Mucosa of stomach (tissue), 1 donor: ENCODE results near the gene ARMC6.

Experiments used
- H3K27me3 ChIP-seq: one replicate; pipeline ENCODE4 v1.7.0; 2013; ENCODE audit warnings: mild to moderate bottlenecking, low read length; ENCODE audit not compliant: control insufficient read depth, insufficient read depth
- H3K36me3 ChIP-seq: one replicate; pipeline ENCODE4 v1.7.0; 2013; ENCODE audit warnings: low read length; ENCODE audit not compliant: control insufficient read depth, insufficient read depth
- H3K4me1 ChIP-seq: one replicate; pipeline ENCODE4 v1.7.0; 2013; ENCODE audit warnings: mild to moderate bottlenecking, low read length; ENCODE audit not compliant: control insufficient read depth, insufficient read depth
- H3K4me3 ChIP-seq: one replicate; pipeline ENCODE4 v1.7.0; 2013; ENCODE audit warnings: low read length
- H3K9ac ChIP-seq: one replicate; pipeline ENCODE4 v1.7.0; 2013; ENCODE audit warnings: mild to moderate bottlenecking, low read length, moderate library complexity
- H3K9me3 ChIP-seq: one replicate; pipeline ENCODE4 v1.7.0; 2013; ENCODE audit warnings: mild to moderate bottlenecking, low read length, moderate library complexity; ENCODE audit not compliant: control insufficient read depth
- donor health status: Pancreatic carcinoma.

Gene ARMC6

DNA sequence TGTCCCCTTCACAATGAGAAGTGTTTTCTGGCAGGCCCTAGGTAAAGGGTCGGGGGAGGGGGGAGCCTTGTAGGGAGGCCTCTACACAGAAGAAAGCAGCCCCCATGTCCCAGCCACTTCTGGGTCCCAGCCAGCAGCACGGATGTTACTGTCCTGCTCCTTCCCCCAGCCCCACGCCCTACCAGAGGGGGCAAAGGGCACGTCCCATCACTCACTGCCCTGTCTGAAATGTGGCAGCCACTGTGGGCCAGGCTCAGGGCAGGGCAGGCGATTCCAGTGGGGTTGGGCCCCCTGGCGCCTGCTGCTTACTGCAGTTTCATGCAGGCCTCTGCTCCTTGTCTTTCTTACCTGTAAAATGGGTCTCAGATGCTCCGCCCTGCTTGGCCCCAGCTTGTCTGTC, 24.3 kb downstream of the ARMC6 start:
- no peaks in the 10 kb centered on the region for H3K27me3 ChIP-seq
- no peak overlapping the region for H3K4me3 ChIP-seq
- peaks cover 18% of the 10 kb centered on the region for H3K36me3 ChIP-seq
- H3K4me1 ChIP-seq = peaks cover 9% of the 10 kb centered on the region
- no peaks in the 10 kb centered on the region for H3K9me3 ChIP-seq
- H3K9ac ChIP-seq = no peak overlapping the region

DNA sequence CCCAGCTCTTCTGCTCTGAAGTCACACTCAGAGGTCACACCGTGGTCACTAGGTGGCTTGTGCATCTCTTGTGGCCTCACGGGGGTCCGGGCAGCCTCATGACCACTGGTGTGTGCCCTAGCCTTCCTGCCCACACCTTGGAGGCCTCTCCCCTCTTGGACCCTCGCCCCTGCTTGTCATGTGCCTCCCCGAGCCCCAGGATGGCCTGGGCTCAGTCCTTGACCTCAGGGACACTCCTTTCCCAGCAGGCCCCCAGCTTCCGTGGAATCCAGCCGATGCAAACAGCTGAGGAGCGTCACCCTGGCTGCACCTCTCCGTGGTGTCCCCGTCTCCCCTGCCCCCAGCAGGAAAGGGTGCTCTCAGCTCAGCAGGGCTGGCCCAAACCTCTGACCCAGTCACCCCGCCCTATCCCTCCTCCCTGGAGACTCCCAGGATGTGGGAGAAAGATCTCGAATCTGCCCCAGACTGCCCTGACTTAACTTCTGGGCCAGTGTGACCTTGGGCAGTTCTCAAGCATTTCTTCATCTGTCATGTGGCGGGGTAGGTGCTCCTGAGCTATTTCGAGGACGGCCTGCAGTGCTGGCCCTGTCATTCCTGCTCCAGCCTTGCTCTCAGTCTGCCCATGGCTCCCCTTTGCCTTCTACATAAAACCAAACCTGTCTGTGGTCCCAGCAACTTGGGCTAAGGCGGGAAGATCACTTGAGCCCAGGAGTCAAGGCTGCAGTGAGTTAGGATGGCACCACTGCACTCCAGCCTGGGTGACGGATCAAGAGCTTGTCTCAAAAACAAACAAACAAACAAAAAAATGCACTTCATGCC, 25.8 kb downstream of the ARMC6 start:
- H3K4me3 ChIP-seq = no peak overlapping the region
- H3K9me3 ChIP-seq = no peaks in the 10 kb centered on the region
- no peaks in the 10 kb centered on the region for H3K27me3 ChIP-seq
- peaks cover 15% of the 10 kb centered on the region for H3K4me1 ChIP-seq
- H3K36me3 ChIP-seq = peaks cover 18% of the 10 kb centered on the region
- no peak overlapping the region for H3K9ac ChIP-seq

DNA sequence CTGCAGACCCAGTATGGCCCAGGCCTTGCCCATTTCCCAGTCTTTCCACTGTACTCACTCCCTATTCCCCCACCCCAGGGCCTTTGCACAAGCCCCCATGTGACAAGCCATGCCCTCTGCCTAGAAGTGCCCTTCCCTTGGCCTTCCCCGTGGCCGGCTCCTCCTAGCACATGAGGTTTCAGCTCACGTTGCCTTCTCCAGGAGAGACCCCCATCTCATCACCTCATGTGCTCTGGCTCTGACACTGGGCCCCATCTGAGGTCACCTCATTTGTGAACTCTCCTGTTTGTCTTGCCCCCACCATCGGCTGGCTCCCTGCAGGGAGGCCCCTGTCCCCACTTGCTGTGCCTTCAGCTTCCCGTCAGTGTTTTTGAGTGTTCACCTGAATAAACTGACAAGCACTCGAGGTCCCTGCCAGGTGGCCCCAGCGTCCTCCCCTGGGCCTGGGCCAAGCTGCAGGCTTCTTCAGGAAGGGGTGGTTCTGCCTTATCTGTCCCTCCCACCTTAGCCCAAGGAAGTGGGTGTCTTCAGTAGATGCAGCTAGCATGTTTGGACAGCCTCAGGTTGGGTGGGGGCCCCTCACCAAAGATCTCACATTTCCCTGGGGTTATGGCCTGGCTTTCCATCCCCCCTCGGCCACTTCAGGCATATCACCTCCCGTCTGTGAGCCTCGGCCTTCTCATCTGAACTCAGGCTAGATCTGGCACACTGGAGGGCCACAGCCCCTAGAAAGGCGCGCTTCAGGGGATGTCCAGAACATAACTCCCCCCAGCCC, 26.6 kb downstream of the ARMC6 start:
- H3K9ac ChIP-seq = no peak overlapping the region
- H3K4me3 ChIP-seq = no peak overlapping the region
- H3K4me1 ChIP-seq = peaks cover 23% of the 10 kb centered on the region
- H3K9me3 ChIP-seq = no peaks in the 10 kb centered on the region
- peaks cover 11% of the 10 kb centered on the region for H3K36me3 ChIP-seq
- H3K27me3 ChIP-seq = no peaks in the 10 kb centered on the region

DNA sequence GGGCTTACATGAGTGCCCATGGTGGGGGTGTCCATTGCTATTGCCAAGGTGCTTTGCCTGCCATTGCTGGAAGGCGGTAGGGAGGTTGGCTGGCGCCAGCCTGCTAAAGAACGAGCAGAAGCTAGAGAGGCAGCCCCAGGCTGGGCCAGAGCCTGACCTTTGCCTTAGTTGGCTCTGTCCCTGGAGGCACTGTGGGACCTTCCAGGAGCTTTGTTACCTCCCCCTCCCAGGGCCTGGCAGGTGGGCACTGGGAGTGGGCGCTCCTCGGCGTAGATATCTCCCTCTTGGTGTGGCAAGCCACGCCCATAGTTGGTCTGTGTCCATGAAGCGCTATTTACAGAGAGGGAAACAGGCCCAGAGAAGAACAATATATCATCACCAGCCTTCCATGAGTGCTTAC, 28.1 kb downstream of the ARMC6 start:
- H3K36me3 ChIP-seq = peaks cover 5% of the 10 kb centered on the region
- peak overlapping the region; percentile 6 for H3K9ac ChIP-seq
- H3K4me1 ChIP-seq = peaks cover 27% of the 10 kb centered on the region
- no peaks in the 10 kb centered on the region for H3K9me3 ChIP-seq
- no peaks in the 10 kb centered on the region for H3K27me3 ChIP-seq
- H3K4me3 ChIP-seq = no peak overlapping the region

DNA sequence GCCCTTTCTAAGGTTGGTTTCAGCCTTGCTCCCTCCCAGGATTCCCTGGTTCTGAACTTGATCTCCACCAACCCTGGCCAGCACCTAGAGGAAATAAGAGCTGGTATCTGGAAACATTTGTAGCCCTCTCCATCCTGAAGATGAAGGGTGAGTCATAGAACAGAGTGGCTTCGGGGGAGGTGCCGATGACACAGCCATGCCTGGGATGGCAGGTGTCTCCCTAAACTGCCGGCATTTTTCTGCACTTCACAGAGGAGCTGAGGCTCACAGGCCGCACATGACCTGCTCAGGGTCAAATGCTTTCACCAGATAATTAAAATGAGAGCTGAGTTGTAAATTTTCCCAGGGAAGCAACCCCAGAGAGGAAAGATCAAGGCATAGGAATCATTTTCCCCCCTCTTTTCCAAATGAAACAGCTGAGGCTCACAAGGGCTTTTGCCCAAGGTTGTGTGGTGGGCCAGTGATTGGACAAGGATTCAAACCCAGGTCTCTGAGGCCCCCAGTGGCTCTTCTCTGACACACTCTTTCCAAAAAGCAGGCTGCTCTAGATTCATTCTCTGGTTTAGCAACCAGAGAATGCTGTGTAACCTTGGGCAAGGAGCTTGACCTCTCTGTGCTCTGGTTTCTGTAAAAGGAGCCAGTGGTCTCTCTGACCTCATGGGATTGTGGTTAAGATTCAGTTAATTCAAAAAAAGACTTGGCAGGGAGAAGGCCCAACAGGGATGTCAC, 29.2 kb downstream of the ARMC6 start:
- peak overlapping the region; percentile 16 for H3K9ac ChIP-seq
- H3K36me3 ChIP-seq = no peaks in the 10 kb centered on the region
- H3K9me3 ChIP-seq = no peaks in the 10 kb centered on the region
- peaks cover 27% of the 10 kb centered on the region for H3K4me1 ChIP-seq
- H3K27me3 ChIP-seq = no peaks in the 10 kb centered on the region
- no peak overlapping the region for H3K4me3 ChIP-seq

DNA sequence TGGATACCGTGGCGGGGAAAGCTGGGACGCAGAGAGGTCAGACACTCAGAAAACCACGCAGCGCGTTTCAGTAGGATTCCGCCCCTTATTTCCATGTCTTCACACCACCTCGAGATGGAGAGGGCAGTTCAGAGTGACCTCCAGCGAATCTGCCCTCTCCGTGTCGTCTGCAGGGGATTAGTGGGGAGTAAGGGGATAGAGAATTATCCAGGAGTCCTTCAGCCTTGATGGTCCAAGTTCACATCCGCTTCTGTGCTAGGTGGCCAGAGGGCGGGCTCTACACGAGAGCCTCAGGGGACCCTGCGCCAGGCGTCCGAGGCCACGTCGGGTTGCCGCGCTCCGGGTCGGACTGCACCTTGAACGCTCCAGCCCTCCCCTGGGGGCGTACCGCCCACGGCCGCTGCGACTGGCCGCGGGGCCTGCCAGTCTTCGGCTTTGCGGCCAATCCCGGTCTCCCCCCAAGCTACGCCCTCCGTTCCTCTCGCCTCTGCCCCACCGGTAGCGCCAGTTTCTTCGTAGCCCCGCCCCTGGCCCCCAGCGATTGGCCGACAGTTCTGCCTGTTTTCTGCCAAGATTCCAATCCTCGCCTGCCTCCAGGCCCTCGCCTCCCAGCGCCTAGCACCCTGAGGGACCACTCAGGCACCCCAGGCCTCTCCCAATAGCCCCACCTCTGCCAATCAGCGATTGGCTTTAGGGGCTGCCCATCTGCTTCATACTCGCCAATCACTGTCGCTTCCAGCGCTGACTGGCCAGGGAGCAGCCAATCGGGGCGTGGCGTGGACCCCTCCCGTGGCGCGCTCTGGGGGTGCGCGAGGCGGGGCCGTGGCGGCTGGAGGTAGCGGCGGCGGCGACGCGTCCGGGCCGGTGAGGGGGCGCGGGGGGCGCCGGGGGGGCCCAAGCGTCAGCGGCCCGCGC, 30.0 kb downstream of the ARMC6 start, which contains the start of gene SLC25A42:
Gene SLC25A42, plus strand, starts transcription at position 812 of the 915 bp plus-strand sequence. CDS start 32,131 bp downstream, outside the sequence.
- Histone ChIP-seq H3K36me3 (no peaks in the 10 kb centered on the region), H3K4me1 (peaks cover 27% of the 10 kb centered on the region), H3K27me3 (no peaks in the 10 kb centered on the region), H3K9me3 (no peaks in the 10 kb centered on the region), H3K4me3 (peak within 1 kb of the TSS; percentile 77), H3K9ac (peak within 1 kb of the TSS; percentile 36)

DNA sequence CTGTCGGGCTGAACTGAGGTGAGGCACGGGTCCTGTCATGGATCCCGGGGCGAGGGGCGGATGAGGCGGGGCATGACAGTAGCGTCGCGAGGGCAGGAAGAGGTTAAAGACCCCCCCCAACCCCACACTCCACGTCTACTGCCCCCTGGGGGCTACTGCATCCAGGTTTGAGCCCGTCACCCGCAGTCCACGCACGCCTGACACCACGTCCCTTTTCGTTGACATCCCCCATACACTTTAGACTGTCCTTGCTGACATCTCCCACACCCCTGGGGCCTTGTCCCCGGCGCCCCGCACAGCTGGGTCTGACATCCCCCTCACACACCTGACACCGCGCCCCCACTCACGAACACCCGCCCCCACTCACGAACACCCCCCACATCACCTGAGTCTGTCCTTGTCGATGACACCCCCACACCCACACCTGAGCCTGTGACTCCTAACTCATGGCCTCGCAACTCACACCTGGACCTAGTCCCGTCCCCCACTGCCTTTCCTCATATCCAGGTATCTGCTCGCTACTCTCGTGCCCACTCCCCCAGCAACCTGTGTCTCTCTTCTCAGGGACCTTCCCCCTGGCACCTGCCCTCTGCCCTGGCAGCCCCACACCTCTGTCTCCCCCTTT, 30.8 kb downstream of the ARMC6 start:
- no peaks in the 10 kb centered on the region for H3K9me3 ChIP-seq
- H3K9ac ChIP-seq = peak overlapping the region; percentile 36
- no peaks in the 10 kb centered on the region for H3K27me3 ChIP-seq
- peaks cover 27% of the 10 kb centered on the region for H3K4me1 ChIP-seq
- no peaks in the 10 kb centered on the region for H3K36me3 ChIP-seq
- H3K4me3 ChIP-seq = peak overlapping the region; percentile 77

DNA sequence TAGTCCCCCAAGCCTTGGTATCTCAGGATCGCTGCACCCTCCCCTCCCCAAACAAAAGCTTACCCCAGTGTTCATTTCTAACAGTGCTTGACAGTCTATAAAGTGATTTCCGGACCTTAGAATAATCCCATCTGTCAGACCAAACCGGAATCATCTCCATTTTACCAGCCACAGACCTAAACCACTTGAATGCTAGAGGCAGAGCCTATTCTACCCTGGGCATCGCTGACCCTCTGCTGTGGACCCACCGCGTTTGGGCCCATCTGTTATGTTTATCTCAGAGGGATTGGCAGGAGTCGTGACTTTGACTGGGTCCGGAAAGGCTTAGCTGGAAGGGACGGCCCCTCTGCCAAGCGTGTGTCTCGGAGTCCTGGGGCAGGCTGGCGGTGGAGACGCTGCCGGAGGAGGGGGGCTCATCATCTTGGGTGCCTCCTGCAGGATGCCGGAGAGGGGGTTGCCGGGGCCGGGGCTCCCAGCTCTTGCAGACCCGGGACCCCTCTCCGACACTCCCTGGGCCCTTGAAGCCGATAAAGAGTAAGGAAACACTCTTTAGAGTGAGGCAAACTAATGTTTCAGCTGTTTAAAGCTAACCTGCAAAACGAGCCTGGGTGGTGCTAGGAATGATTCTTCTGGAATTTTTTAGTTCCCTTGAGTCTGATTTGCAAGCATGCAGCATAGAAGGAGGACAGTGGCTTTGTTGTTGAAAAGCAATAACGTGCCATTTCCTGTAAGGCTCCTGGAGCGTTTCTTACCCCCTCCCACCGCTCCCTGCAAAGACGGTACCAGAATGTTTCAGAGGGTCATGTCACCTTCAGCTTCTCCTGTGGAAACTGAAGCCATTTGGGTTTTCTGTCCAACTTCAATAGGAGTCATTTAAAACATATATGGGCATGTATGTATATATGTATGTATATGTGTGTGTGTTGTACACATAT, 31.7 kb downstream of the ARMC6 start:
- H3K27me3 ChIP-seq = no peaks in the 10 kb centered on the region
- H3K4me1 ChIP-seq = peaks cover 27% of the 10 kb centered on the region
- H3K4me3 ChIP-seq = peak overlapping the region; percentile 77
- H3K36me3 ChIP-seq = no peaks in the 10 kb centered on the region
- peak overlapping the region; percentile 36 for H3K9ac ChIP-seq
- H3K9me3 ChIP-seq = no peaks in the 10 kb centered on the region

DNA sequence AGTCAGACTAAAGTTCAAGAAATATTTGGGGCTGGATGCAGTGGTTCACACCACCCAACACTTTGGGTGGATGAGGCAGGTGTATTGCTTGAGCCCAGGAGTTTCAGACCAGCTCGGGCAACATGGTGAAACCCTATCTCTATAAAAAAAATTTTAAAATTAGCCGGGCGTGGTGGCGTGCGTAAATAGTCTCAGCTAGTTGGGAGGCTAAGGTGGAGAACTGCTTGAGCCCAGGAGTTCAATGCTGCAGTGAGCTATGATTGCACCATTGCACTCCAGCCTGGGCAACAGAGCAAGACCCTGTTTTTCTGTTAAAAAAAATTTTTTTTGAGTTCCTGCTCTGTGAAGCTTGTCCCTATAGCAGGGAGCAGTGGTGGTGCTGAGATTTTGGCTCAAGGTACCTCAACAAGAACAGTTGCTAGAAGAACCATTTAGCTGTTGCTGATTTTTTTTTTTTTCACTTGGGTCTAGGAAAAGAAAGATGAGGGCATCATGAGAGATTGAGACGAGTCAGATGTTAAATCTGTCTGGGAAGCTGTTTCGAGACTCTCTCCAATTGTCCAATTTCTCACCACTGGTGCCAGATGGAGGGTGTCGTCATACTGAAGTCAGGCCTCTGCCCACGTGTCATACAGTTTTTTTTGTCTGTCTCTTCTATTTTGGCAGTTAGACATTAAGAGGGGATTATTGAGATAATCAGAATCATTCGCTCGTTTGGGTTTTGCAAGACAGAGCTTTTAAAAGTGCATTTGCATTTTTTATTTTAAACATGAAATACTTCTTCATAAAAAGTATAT, 34.1 kb downstream of the ARMC6 start:
- Histone ChIP-seq H3K4me1 (peaks cover 18% of the 10 kb centered on the region), H3K4me3 (no peak overlapping the region), H3K36me3 (no peaks in the 10 kb centered on the region), H3K27me3 (no peaks in the 10 kb centered on the region), H3K9me3 (no peaks in the 10 kb centered on the region), H3K9ac (no peak overlapping the region)
